OCI-LY7 (cell line): ENCODE measurements around the gene IGSF1. TPM values are rescaled to one million over a fixed set of nuclear protein-coding genes. Genes with fewer than 3 reads are reported as not detected.

Experiments used
- BruUV-seq: library from RNA; stranded (reverse); fragments of 400-500 nt; replicated peaks from 2 replicates; lab custom pipeline; 2021; lab: Mats Ljungman, UMichigan
- CTCF ChIA-PET: fragments of 300-600 bp; sonication (Branson Sonifier 250); formaldehyde crosslinking; loops from one replicate; lab custom pipeline; 2022; ENCODE audit warnings: antibody characterized with exemption; ENCODE audit not compliant: unreplicated experiment; lab: Charles Lee
- POLR2A ChIA-PET: fragments of 300-600 bp; sonication (Branson Sonifier 250); formaldehyde crosslinking; loops from one replicate; lab custom pipeline; 2022; ENCODE audit warnings: antibody characterized with exemption; lab: Charles Lee
- DNase-seq: peaks from one replicate; pipeline ENCODE4 v3.0.0-alpha.2; 2015; ENCODE audit warnings: low spot score
- H2AFZ ChIP-seq: fragments of 200-600 bp; sonication (generic), shearing (Covaris generic); 2 replicates; pipeline ENCODE4 v1.6.1; 2014; ENCODE audit warnings: mild to moderate bottlenecking, antibody characterized with exemption, low read length, moderate library complexity
- H3K27ac ChIP-seq: fragments of 200-600 bp; sonication (generic); 2 replicates; pipeline ENCODE4 v1.5.1; 2014; ENCODE audit warnings: mixed run types, low read depth, mild to moderate bottlenecking, moderate library complexity, low read length, inconsistent platforms; ENCODE audit not compliant: poor library complexity, severe bottlenecking
- H3K36me3 ChIP-seq: fragments of 200-600 bp; sonication (generic); 2 replicates; pipeline ENCODE4 v1.6.1; 2014; ENCODE audit warnings: mild to moderate bottlenecking, antibody characterized with exemption, low read length, moderate library complexity, mixed read lengths; ENCODE audit not compliant: insufficient read depth
- H3K4me1 ChIP-seq: fragments of 200-600 bp; sonication (generic); 2 replicates; pipeline ENCODE4 v1.5.1; 2014; ENCODE audit warnings: mild to moderate bottlenecking, low read length; ENCODE audit not compliant: insufficient read depth, poor library complexity, severe bottlenecking
- H3K4me2 ChIP-seq: fragments of 200-600 bp; sonication (generic); 2 replicates; pipeline ENCODE4 v1.6.1; 2014; ENCODE audit warnings: mild to moderate bottlenecking, low read length
- H3K4me3 ChIP-seq: fragments of 200-600 bp; sonication (generic); 2 replicates; pipeline ENCODE4 v1.5.1; 2014; ENCODE audit warnings: mild to moderate bottlenecking, low read depth, low read length; ENCODE audit not compliant: poor library complexity, severe bottlenecking
- H3K79me2 ChIP-seq: fragments of 200-600 bp; sonication (generic); 2 replicates; pipeline ENCODE4 v1.6.1; 2016; ENCODE audit warnings: low read depth, mild to moderate bottlenecking, low read length, moderate library complexity, mixed read lengths; ENCODE audit not compliant: insufficient read depth
- H3K9me2 ChIP-seq: fragments of 200-600 bp; sonication (generic); 2 replicates; pipeline ENCODE4 v1.6.1; 2016; ENCODE audit warnings: mild to moderate bottlenecking, low read length, mixed read lengths; ENCODE audit not compliant: insufficient read depth
- H3K9me3 ChIP-seq: fragments of 200-600 bp; sonication (generic); 2 replicates; pipeline ENCODE4 v1.6.1; 2014; ENCODE audit warnings: mild to moderate bottlenecking, mixed run types, low read length, mixed read lengths
- H4K20me1 ChIP-seq: fragments of 200-600 bp; sonication (generic); 2 replicates; pipeline ENCODE4 v1.6.1; 2014; ENCODE audit warnings: mild to moderate bottlenecking, antibody characterized with exemption, low read length, moderate library complexity, mixed read lengths; ENCODE audit not compliant: insufficient read depth
- EZH2phosphoT487 ChIP-seq: fragments of 200-600 bp; sonication (generic); IDR thresholded peaks from 2 replicates; pipeline ENCODE4 v1.6.1; 2018; ENCODE audit warnings: low read depth, borderline replicate concordance, mild to moderate bottlenecking, mixed run types, antibody characterized with exemption, low read length, moderate library complexity, mixed read lengths
- intact Hi-C: fragments of 100-400 bp; cut with micrococcal nuclease; formaldehyde crosslinking; loops from one replicate; pipeline ENCODE4 v1.10.0; 2022; ENCODE audit not compliant: unreplicated experiment
- total RNA-seq, 2 experiments: library from RNA; depleted of rRNA in 1 of 2; stranded (reverse); fragments of >200 nt in 1 of 2; shearing (Covaris generic) in 1 of 2; gene quantifications; 2 replicates each; pipeline ENCODE4 v1.2.3, GENCODE V29; 2014 to 2022
- TF ChIP-seq, protein P1 (sequence below): fragments of 200-600 bp; sonication (generic); conservative IDR thresholded peaks from 2 replicates; pipeline ENCODE4 v1.5.1; 2014; ENCODE audit warnings: mild to moderate bottlenecking, antibody characterized with exemption, low read length, moderate library complexity, mixed read lengths

The IGSF1 gene
- total RNA-seq, 2 experiments from 2014 or later, result not detected

DNA sequence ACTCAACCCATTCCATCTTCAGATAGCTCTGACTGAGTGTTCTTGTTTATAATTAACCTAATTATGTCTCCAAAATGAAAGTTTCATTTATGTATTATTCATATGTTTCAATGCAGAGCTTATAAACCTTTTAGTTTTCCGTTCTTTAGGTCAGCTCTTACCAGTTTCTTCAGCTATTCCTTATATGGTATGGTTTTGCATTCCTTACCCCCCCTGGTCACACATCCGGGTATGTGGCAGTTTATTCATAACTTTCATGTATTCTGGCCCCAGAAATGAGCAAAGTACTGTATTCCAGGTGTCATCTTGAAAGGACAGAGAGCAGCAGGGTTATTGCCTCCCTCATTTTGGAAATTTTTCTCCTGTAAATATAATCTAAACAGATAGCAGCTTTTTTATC lies 16.8 kb upstream of the IGSF1 start:
- no peak overlapping the region for H2AFZ ChIP-seq
- intact Hi-C loops, result no loop called here
- ChIA-PET POLR2A (no interaction called here), CTCF (no interaction called here)
- no peaks in the 10 kb centered on the region for H3K4me1 ChIP-seq
- H3K9me3 ChIP-seq, result no peaks in the 10 kb centered on the region
- H3K79me2 ChIP-seq, result no peaks in the 10 kb centered on the region
- BruUV-seq, result no TSS peak
- no peak overlapping the region for H3K27ac ChIP-seq
- H3K36me3 ChIP-seq, result no peaks in the 10 kb centered on the region
- H3K4me3 ChIP-seq, result no peak overlapping the region
- no peaks in the 10 kb centered on the region for H3K9me2 ChIP-seq
- TF ChIP-seq, protein P1, sequence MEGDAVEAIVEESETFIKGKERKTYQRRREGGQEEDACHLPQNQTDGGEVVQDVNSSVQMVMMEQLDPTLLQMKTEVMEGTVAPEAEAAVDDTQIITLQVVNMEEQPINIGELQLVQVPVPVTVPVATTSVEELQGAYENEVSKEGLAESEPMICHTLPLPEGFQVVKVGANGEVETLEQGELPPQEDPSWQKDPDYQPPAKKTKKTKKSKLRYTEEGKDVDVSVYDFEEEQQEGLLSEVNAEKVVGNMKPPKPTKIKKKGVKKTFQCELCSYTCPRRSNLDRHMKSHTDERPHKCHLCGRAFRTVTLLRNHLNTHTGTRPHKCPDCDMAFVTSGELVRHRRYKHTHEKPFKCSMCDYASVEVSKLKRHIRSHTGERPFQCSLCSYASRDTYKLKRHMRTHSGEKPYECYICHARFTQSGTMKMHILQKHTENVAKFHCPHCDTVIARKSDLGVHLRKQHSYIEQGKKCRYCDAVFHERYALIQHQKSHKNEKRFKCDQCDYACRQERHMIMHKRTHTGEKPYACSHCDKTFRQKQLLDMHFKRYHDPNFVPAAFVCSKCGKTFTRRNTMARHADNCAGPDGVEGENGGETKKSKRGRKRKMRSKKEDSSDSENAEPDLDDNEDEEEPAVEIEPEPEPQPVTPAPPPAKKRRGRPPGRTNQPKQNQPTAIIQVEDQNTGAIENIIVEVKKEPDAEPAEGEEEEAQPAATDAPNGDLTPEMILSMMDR, result no peak
- no peak for TF ChIP-seq EZH2phosphoT487
- no peak for DNase-seq
- H3K4me2 ChIP-seq, result no peak overlapping the region
- H4K20me1 ChIP-seq, result no peaks in the 10 kb centered on the region

DNA sequence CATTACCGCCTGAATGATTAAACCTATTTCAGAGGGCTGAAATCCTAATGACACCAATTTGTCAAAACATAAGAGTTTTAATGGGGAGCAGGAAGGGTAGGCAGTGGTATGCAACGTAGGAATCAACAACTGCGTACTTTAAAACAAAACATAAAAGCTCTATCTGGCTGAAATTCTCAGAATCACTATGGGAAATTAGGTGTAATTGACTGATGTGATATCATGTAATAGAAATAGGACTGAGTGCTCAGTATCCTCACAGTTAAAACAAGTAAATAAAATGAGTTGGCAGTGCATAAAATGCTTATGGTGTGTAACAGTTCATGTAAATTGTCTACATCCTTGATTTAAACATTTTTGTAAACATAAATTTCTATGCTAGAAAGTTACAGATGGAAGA lies 13.6 kb upstream of the IGSF1 start:
- DNase-seq, result no peak

DNA sequence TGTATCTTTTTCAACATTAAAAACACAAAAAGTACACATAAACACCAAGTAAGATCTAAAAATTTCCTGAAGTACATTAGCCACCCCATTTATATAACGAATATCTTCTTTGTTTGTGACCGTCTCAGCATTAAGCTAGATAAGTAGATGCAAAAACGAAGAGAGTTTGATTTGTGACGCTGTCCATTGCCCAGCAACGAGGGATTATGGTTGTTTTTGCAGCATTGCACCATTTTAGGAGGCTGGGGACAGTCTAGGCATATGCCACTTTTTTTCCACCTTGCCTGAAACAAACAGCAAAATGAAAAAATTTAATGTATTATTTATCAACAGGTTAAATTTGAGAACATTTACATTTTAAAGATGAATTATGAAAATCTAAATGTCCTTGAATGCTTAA lies 12.0 kb upstream of the IGSF1 start:
- no peak overlapping the region for H2AFZ ChIP-seq
- H3K9me2 ChIP-seq, result no peaks in the 10 kb centered on the region
- no peak overlapping the region for H3K4me3 ChIP-seq
- TF ChIP-seq EZH2phosphoT487, result no peak
- TF ChIP-seq, protein P1, result no peak
- no peak for DNase-seq
- no peaks in the 10 kb centered on the region for H3K36me3 ChIP-seq
- BruUV-seq, result no TSS peak
- H3K9me3 ChIP-seq, result no peaks in the 10 kb centered on the region
- ChIA-PET CTCF (no interaction called here), POLR2A (no interaction called here)
- no peak overlapping the region for H3K27ac ChIP-seq
- no peak overlapping the region for H3K4me2 ChIP-seq
- H3K4me1 ChIP-seq, result no peaks in the 10 kb centered on the region
- H3K79me2 ChIP-seq, result no peaks in the 10 kb centered on the region
- intact Hi-C loops, result no loop called here
- H4K20me1 ChIP-seq, result no peaks in the 10 kb centered on the region

More for the DNA sequence above, 13.6 kb upstream of the IGSF1 start:
- no peaks in the 10 kb centered on the region for H3K79me2 ChIP-seq
- H3K4me2 ChIP-seq, result no peak overlapping the region
- no peaks in the 10 kb centered on the region for H3K4me1 ChIP-seq
- no TSS peak for BruUV-seq
- no peak overlapping the region for H3K4me3 ChIP-seq
- CTCF ChIA-PET, result no interaction called here
- no peak overlapping the region for H3K27ac ChIP-seq
- H4K20me1 ChIP-seq, result no peaks in the 10 kb centered on the region
- POLR2A ChIA-PET, result no interaction called here
- H3K9me3 ChIP-seq, result no peaks in the 10 kb centered on the region
- H3K36me3 ChIP-seq, result no peaks in the 10 kb centered on the region
- H2AFZ ChIP-seq, result no peak overlapping the region
- TF ChIP-seq, protein P1, result no peak
- TF ChIP-seq EZH2phosphoT487, result no peak
- no peaks in the 10 kb centered on the region for H3K9me2 ChIP-seq
- intact Hi-C loops, result no loop called here
